Spleen (tissue), 7 donors: Measurements from ENCODE around the gene UGT3A2.

ENCODE experiments used
- CTCF ChIP-seq, 11 experiments: fragments of 200-600 bp in 7 of 11; fragments of 450-650 bp in 4 of 11; sonication (generic) in 4 of 11; IDR thresholded peaks in 8 of 11; conservative IDR thresholded peaks in 3 of 11; 1 replicate in 7 of 11; 2 replicates in 4 of 11; pipeline versions ENCODE4 v1.4.0 to v1.8.0; 2016 to 2021; ENCODE audit warnings: antibody characterized with exemption in 11 of 11, inconsistent platforms in 4 of 11, mild to moderate bottlenecking in 1 of 11
- POLR2AphosphoS5 ChIP-seq, 3 donors: sonication (generic); formaldehyde crosslinking; IDR thresholded peaks; one replicate each; pipeline ENCODE4 v1.5.1; 2017; ENCODE audit warnings: antibody characterized with exemption in 3 of 3
- donor health status: DM: no; HTN: no; CAD: no; lungs with moderate emphysema.
- donor health status: DM: no; HTN: no; CAD: no.
- donor health status: DM: no; HTN: no; CAD: no.

GRCh38 chr5:36105819-36106218, 39.1 kb upstream of the UGT3A2 start:
- TF ChIP-seq CTCF (IDR thresholded peaks at IDR 0.05 in 8 of 11, conservative IDR thresholded peaks at IDR 0.05 in 3 of 11) (no peak), POLR2AphosphoS5 (IDR thresholded peaks at IDR 0.05) (no peak)
